Measurements from ENCODE around the gene CORO2A. TPM values are rescaled to one million over a fixed set of nuclear protein-coding genes. Genes with fewer than 3 reads are reported as not detected.

The CORO2A gene
- total and polyA plus RNA-seq, 10 of the 15 experiments (the other 5 are each of a cell fraction or from before 2014, with no cell fraction given) = 1.0 to 5.3 (median 3.5) TPM

- Histone ChIP-seq H3K27ac (ENCODE audit: control insufficient read depth, insufficient read depth) (no peak overlapping the region), H2AFZ (ENCODE audit: control insufficient read depth, low read depth, low read length) (no peak overlapping the region), H3K4me2 (ENCODE audit: control insufficient read depth, insufficient read depth) (no peak overlapping the region), H3K4me3 (no peak overlapping the region), H3K36me3 (ENCODE audit: control insufficient read depth in 2 of 2, insufficient read depth in 2 of 2, low read length in 1 of 2) (peaks cover 24 to 40% of the 10 kb centered on the region in 2 experiments), H4K20me1 (ENCODE audit: control insufficient read depth, insufficient read depth) (no peaks in the 10 kb centered on the region), H3K9me3 (replicated peaks; ENCODE audit: control insufficient read depth, insufficient read depth, low read length) (no peaks in the 10 kb centered on the region), H3K79me2 (ENCODE audit: control insufficient read depth, insufficient read depth, low read length) (peaks cover under 1% of the 10 kb centered on the region; the same call in 1 of the 2 replicates), H3K27me3 (replicated peaks in 1 of 2; ENCODE audit: control insufficient read depth in 2 of 2, insufficient read depth in 2 of 2, low read length in 1 of 2) (no peaks in the 10 kb centered on the region), H3K9ac (ENCODE audit: control insufficient read depth, insufficient read depth, low read length) (no peak overlapping the region), H3K4me1 (ENCODE audit: control insufficient read depth, insufficient read depth, low read length) (no peaks in the 10 kb centered on the region)
- 96% methylated on average over 1 of the region's 1 CpG for WGBS (ENCODE audit: insufficient coverage, insufficient replicate concordance, low lambda C conversion rate, missing lambda C conversion rate)
- DNase-seq (ENCODE audit: low read depth, low spot score) = no peak
- no peak for FAIRE-seq
- CTCF ChIA-PET = interaction anchor here (1.1 to 1.6 kb wide), 3 partner anchors 10 to 125 kb away, joined by 3 read pairs; no protein-coding TSS in a partner anchor
- RAD21 ChIA-PET (ENCODE audit: unreplicated experiment) = interaction anchor here (1.0 kb wide), 1 partner anchor 11 kb away, joined by 4 read pairs; no protein-coding TSS in a partner anchor
- in situ Hi-C loops (cut with MboI) (no loop called here), intact Hi-C loops (cut with micrococcal nuclease; ENCODE audit: unreplicated experiment) (no loop called here)
- POLR2A ChIA-PET = interaction anchor here (0.5 kb wide), 1 partner anchor 15 kb away, joined by 4 read pairs; no protein-coding TSS in a partner anchor
- BruUV-seq (replicated peaks) = no TSS peak
- no peak for ATAC-seq
- no peak for TF ChIP-seq IKZF2 (IDR thresholded peaks at IDR 0.05)
- TF ChIP-seq ZNF622 (IDR thresholded peaks at IDR 0.05) = no peak
- TF ChIP-seq ZBTB4 (CRISPR knock-in tag; IDR thresholded peaks at IDR 0.05) = no peak
- TF ChIP-seq PRDM15 (CRISPR knock-in tag; IDR thresholded peaks at IDR 0.05) = no peak
- no peak for TF ChIP-seq USF1 (IDR thresholded peaks at IDR 0.05; ENCODE audit: borderline replicate concordance, extremely low read length, insufficient read depth, low read depth, low read length)
- TF ChIP-seq NRF1 (conservative IDR thresholded peaks at IDR 0.05; ENCODE audit: low read depth, low read length) = no peak
- no peak for TF ChIP-seq RAD21 (IDR thresholded peaks at IDR 0.05; ENCODE audit: insufficient read depth, low read depth, low read length)
- no peak for TF ChIP-seq CBX5 (IDR thresholded peaks at IDR 0.05; ENCODE audit: low read depth)
- no peak for TF ChIP-seq MTA3 (IDR thresholded peaks at IDR 0.05; ENCODE audit: borderline replicate concordance, low read length)
- TF ChIP-seq HDAC2 (IDR thresholded peaks at IDR 0.05) = no peak
- TF ChIP-seq MXI1 (IDR thresholded peaks at IDR 0.05; ENCODE audit: low read depth, low read length) = no peak
- no peak for TF ChIP-seq ATF7 (IDR thresholded peaks at IDR 0.05; ENCODE audit: low read depth)
- no peak for TF ChIP-seq RBBP5 (conservative IDR thresholded peaks at IDR 0.05)
- SMC1A ChIA-PET (ENCODE audit: uncharacterized antibody, unreplicated experiment) = interaction anchor here (1.1 to 1.5 kb wide), 3 partner anchors 9 to 42 kb away, joined by 3 to 5 read pairs (median 3); no protein-coding TSS in a partner anchor
Measured at GRCh38 chr9:98080326-98080725, 112.1 kb downstream of the CORO2A start.
